ENCODE measurements around the gene PIK3AP1. TPM values are rescaled to one million over a fixed set of nuclear protein-coding genes. Genes with fewer than 3 reads are reported as not detected.

Gene PIK3AP1
- total and polyA plus RNA-seq, 2 of the 13 experiments (the other 11 are each of a cell fraction or from before 2014, with no cell fraction given): 3.6 to 13.8 TPM

- TF ChIP-seq ZNF280B (CRISPR knock-in tag; IDR thresholded peaks at IDR 0.05; ENCODE audit: borderline replicate concordance): 0 out of 2 replicates have a peak, but pooled peaks have one; percentile 33
- TF ChIP-seq ZNF580 (CRISPR knock-in tag; IDR thresholded peaks at IDR 0.05; ENCODE audit: borderline replicate concordance, low read depth): peak; percentile 41; the same call in 1 of the 2 replicates
- TF ChIP-seq KMT2A (CRISPR knock-in tag; IDR thresholded peaks at IDR 0.05): 0 out of 2 replicates have a peak, but pooled peaks have one; percentile 30
- TF ChIP-seq RXRA (CRISPR knock-in tag; IDR thresholded peaks at IDR 0.05): 0 out of 2 replicates have a peak, but pooled peaks have one; percentile 39
- TF ChIP-seq SP4 (CRISPR knock-in tag; IDR thresholded peaks at IDR 0.05): peak; percentile 12; the same call in 1 of the 2 replicates
- peak; percentile 68; the same call in 1 of the 2 replicates for TF ChIP-seq BORCS8-MEF2B (CRISPR knock-in tag; IDR thresholded peaks at IDR 0.05)
- TF ChIP-seq ZNF768 (CRISPR knock-in tag; IDR thresholded peaks at IDR 0.05): peak; percentile 23; the same call in 1 of the 2 replicates
- TF ChIP-seq ZNF34 (CRISPR knock-in tag; IDR thresholded peaks at IDR 0.05; ENCODE audit: borderline replicate concordance): peak; percentile 66; the same call in 1 of the 2 replicates
- TF ChIP-seq NR2C2 (CRISPR knock-in tag; IDR thresholded peaks at IDR 0.05; ENCODE audit: borderline replicate concordance): peak; percentile 42; the same call in 1 of the 2 replicates
- TF ChIP-seq FOXO4 (CRISPR knock-in tag; conservative IDR thresholded peaks at IDR 0.05): no peak
- TF ChIP-seq THRA (CRISPR knock-in tag; IDR thresholded peaks at IDR 0.05; ENCODE audit: borderline replicate concordance): peak; percentile 30; the same call in 1 of the 2 replicates
- TF ChIP-seq ZNF687 (CRISPR knock-in tag; IDR thresholded peaks at IDR 0.05): peak; percentile 72
- TF ChIP-seq MTF1 (CRISPR knock-in tag; IDR thresholded peaks at IDR 0.05): no peak
- TF ChIP-seq ZBTB46 (CRISPR knock-in tag; IDR thresholded peaks at IDR 0.05; ENCODE audit: borderline replicate concordance): 0 out of 2 replicates have a peak, but pooled peaks have one; percentile 57
- TF ChIP-seq MTA1 (CRISPR knock-in tag; IDR thresholded peaks at IDR 0.05; ENCODE audit: borderline replicate concordance): peak; percentile 57; the same call in 1 of the 2 replicates
- TF ChIP-seq TBX2 (CRISPR knock-in tag; IDR thresholded peaks at IDR 0.05; ENCODE audit: borderline replicate concordance): peak; percentile 19
- TF ChIP-seq ZNF556 (CRISPR knock-in tag; IDR thresholded peaks at IDR 0.05; ENCODE audit: borderline replicate concordance): 0 out of 2 replicates have a peak, but pooled peaks have one; percentile 25
Measured at GRCh38 chr10:96719850-96720421, 378 bp downstream of the PIK3AP1 start (continued).
